Activated T-cell treated with anti-CD3 and anti-CD28 coated beads for 48 hours (primary cell): Measurements from ENCODE around the gene EHMT1.
"Not testable (repeated sequence)": the region's sequence is repeated elsewhere in the genome, so short reads cannot be mapped to it uniquely, and the experiment has no call there.

Experiments
- DNase-seq: peaks from one replicate; pipeline ENCODE4 v3.0.0-alpha.2; 2020; ENCODE audit warnings: low read depth

Gene EHMT1

DNA sequence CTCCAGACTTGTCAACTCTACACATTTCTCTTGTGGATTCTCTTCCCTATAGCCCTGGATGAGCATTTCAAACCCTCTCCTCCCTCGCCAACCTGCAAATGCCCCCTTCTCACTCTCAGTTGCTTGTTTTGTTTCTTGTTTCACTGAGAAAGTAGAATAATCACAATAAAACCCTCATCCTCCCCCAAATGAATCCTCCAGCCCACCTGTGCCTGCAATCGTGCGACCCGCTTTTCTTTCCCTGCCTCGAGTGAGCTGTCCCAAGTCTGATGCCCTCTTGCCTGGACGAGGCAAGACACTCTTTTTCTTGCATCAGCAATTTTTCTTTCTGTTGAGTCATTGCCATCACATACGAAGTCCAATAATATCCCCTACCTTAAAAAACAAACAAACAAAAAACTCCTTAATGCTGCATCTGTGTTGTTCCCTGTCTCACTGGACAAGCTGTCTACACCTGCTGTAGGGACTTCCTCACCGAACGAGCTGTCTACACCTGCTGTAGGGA is 255.1 kb downstream of the EHMT1 start:
- no peak for DNase-seq

- DNase-seq: no peak
Observed at GRCh38 chr9:137875354-137875753, 256.5 kb downstream of the EHMT1 start.

- DNase-seq: no peak
Observed at GRCh38 chr9:137875846-137876245, 257.0 kb downstream of the EHMT1 start.

DNA sequence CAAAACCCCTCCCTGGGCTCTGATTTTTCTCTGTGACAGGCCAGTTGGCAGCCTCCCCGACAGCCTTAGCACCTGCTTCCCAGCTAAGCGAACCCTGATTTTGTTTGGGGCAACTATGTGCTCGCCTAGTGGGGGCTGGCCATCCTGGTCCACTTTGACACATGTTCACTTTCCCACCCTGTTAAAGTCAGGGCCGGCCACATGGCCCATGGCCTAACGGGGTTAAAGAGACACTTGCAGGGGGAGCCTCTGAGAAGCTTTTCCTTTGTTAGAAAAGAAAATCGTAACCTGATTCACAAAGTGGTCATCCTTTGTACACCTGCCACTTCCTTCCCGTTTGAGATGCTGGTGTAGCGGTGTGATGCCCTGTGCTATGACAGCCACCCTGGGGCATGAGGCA is 257.5 kb downstream of the EHMT1 start:
- no peak for DNase-seq

- no peak for DNase-seq
Observed at GRCh38 chr9:137876781-137877386, 258.1 kb downstream of the EHMT1 start.

DNA sequence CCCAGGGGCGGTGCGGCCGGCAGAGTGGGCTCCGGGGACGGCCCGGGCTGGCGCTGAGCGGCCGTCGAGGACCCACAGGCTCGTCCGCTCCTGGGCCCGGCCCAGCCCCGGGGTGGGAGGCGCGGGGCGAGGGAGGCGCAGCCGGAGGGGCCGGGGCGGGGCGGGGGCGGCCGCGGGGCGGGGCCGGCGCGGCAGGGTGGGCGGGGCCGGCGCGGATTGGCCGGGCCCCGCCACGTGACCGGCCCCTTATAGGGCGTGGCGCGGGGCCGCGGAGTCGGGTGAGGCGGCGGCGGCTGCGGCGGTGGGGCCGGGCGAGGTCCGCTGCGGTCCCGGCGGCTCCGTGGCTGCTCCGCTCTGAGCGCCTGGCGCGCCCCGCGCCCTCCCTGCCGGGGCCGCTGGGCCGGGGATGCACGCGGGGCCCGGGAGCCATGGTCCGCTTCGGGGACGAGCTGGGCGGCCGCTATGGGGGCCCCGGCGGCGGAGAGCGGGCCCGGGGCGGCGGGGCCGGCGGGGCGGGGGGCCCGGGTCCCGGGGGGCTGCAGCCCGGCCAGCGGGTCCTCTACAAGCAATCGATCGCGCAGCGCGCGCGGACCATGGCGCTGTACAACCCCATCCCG is 258.8 kb downstream of the EHMT1 start, which contains the start of gene CACNA1B:
Gene CACNA1B, plus strand, starts transcription at position 277 of the 617 bp plus-strand sequence. Its CDS starts 152 bp downstream, at position 429.
- DNase-seq: peak; percentile 15

DNA sequence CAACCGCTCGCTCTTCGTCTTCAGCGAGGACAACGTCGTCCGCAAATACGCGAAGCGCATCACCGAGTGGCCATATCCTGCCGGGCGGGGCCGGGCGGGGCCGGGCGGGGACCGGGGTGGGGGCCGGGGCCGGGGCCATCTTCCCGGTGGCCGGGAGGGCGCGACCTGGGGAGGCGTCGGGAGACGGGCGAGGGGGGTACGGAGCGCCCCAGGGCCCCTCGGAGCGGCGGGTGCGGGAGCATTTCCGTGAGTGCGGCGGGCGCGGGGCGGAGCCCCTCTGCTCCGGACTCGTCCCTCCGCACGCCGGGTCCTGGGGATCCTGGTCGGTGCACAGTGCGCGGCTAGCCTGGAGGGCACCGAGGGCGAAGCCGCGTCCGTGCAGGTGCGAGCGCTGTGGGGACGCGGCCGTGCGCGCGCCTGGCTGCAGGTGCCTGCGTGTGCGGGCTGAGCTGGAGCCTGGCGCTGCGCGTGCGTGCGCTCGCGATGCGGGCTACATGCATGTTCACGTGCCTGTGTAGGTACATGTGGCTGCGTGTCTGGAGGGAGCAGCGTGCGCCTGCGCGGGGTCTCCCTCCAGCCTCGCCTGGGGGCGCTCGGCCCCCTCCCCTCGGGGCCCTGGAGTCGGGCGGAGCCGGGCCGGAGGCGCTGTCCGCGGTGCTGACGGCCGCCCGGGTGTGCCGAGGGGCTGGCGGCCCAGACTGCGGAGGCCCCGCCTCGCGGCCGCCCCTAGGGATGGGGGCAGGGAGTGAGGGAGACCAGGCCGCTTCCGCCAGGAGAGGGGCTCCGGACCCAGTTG is 259.5 kb downstream of the EHMT1 start:
- DNase-seq: peak; percentile 37

GRCh38 chr9:137879052-137879451 is 260.2 kb downstream of the EHMT1 start:
- no peak for DNase-seq

DNA sequence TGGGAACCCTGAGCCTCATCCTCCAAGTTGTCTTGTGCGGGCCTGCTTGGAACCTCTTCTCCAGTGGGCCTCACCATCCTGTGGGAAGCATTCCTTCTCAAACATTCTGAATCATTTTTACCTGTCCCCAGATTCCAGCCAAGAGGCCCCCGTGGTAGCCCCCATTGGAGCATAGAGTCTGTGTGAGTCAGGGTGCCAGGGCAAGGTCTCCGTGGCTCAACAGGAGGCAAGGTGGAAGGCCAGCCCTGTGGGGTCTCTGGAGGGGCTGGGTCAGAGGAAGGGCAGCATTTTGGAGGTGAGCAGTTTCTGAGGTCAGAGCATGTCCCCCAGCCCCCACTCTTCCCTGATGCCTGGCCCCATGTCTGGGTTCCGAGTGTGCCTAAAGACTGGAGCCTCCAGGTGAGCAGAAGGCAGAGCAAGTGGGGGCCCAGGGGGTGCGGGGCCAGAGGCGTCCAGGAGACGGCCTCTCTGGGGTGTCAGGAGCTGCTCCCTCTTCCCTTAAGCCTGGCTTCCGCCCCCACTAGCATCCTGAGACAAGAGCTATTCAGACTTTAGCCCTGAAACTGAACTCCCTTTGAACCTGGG is 260.9 kb downstream of the EHMT1 start:
- no peak for DNase-seq

- no peak for DNase-seq
Observed at GRCh38 chr9:137880160-137880975, 261.6 kb downstream of the EHMT1 start.

- no peak for DNase-seq
Observed at GRCh38 chr9:137880976-137881530, 262.2 kb downstream of the EHMT1 start.

DNA sequence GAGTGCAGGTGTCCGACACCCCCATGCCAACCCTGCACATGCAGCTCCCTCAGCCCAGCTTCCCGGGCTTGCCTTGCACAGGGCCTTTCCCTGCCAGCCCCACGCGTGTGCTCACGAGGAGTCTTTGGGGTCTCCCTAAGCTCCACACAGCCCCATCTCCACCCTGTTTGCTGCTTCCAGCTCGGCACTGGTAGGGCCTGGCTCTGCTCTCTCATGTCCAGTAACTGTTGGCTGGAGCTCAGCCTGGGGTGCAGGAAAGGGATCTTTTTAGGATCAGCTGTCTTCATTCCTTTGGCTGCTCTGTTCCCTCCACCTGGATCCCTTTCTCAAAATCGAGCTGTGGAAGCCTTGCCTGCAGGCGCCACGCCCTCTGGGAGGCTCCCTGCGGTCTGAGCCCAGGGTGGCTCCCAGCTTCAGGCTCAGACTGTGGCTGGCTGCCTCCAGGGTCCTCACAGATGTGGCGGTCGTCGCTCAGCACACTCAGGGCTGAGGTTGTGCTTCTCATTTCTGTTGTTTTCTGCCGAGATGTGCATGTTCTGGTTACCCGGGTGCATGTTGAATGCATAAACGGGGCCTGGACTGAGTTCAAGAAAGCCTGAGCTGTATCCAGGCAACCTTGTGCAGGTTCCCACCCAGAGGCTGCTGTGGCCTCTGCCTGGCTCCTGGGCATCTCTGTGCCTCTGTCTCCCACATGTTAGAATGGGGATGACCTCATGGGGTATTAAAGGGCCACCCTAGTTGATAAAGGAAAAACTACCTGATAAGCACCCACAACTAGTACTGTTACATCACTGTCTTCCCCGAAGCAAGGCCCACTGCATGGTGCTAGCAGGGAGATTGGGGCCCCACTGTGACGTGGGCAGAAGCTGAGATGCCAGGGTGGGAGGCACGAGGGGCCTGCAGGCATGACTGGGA is 263.0 kb downstream of the EHMT1 start:
- DNase-seq: no peak

DNA sequence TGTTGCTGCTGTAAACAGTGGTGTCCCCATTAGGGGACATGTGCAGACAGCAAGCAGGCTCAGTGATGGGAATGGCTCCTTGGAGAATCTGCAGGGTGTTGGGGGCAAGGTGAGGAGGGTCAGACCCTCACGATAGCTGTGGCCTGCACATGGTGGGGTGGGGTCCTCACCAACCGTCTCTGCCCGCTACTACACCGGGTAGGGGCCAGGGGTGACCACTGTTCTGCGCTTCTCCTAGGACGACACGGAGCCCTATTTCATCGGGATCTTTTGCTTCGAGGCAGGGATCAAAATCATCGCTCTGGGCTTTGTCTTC is 263.7 kb downstream of the EHMT1 start:
- no peak for DNase-seq

DNA sequence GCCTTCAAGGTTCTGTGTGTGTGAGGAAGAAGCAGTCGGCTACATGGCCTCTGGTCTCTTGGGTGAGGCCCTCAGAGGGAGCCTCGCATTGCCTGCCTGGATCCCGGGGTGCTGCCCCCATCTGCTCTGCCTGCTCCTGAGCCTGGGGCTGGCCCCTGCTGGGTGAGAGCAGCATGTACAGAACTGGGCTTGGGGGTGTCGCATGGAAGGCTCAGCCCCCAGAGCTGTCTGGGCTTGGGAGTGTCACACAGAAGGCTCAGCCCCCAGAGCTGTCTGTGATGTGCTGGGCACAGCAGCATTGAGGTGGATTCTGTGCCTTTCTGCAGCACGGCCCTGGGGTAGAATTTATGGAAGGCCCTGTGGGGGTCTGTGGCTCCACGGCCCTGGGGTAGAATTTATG is 265.2 kb downstream of the EHMT1 start:
- DNase-seq: not testable (repeated sequence)

DNA sequence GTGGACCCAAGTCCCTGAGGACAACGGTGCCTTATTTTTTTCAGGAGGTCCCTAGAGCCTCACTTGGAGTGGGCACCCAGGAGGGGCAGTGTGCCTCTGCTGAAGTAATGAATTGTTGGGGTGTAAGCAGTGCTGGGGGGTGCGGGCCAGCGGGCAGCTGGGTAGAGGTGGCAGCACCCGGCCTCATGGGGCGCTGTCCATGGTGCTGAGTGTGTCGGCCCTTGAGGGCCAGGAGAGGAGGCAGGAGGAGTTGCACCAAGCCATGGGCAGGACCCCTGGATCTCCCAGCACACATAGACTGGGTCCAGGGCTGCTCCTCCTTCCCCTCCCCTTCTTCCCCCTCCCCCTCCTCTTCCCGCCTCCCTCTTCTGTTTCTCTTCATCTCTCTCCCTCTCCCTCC is 265.7 kb downstream of the EHMT1 start:
- not testable (repeated sequence) for DNase-seq

GRCh38 chr9:137885121-137885520 is 266.3 kb downstream of the EHMT1 start:
- DNase-seq: not testable (repeated sequence)
